ENCODE results near the gene SRBD1.

SRBD1 gene

DNA sequence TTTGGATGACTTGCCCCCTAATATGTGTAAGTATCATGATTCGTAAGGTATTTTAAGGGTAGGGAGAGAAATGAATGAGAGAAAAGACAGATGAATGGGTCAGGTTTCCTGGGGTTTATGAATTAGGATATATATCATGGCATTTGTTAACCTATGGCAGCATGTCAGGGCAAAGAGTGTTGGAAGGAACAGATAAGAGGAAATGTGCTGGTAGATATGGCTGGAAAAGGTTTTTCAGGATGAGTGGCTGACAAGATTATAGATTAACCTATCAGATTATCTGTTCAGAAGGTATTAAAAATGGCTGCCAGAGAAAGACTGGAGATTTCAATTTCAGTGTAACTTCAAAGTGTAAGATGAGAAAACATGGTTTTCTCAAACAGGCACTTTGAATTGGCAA, 67.8 kb downstream of the SRBD1 start:
- no peak for DNase-seq

DNA sequence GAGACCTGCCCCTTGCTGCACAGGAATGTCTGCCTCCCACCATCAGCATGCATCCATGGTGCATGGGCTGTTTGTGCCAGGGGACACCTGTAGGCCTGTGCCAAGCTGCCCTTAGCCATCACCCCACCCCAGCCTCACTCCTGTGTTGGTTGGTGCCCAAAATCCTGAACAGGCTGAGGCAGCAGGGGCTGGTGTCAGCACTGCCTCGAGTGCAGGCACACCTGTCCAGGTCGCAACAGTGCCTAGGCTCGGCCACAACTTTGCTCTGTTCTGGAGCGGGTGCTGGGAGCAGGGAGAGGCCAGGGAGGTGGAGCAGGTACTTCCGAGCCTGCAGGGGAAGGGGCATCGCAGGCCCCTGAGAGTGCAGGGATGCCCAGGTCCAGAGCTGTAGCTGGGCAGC, 69.1 kb downstream of the SRBD1 start:
- DNase-seq, result no peak

GRCh38 chr2:45541450-45541849, 69.6 kb downstream of the SRBD1 start:
- no peak for DNase-seq

- DNase-seq, result no peak
Measured at GRCh38 chr2:45540942-45541341, 70.1 kb downstream of the SRBD1 start.

DNA sequence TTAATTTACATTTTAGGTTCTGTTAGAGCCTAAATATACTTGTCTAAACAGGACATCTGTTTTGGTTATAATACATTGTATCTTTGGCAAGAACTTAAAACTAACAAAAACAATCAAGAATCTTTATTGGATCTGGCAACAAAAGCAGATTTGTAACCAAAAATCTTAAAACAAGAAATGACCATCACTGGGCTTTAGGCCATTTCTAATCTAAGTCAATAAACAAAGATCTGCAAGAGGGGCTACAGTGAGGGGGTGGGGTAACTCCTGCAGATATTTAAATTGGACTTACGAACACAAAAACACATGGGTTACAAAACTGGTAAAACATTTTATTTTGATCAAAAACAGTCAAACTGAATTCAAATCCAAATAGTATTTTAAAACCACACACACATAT, 77.3 kb downstream of the SRBD1 start:
- DNase-seq, result no peak

GRCh38 chr2:45532181-45532580, 78.9 kb downstream of the SRBD1 start:
- no peak for DNase-seq

- DNase-seq, result no peak
Measured at GRCh38 chr2:45524016-45524415, 87.1 kb downstream of the SRBD1 start.

DNA sequence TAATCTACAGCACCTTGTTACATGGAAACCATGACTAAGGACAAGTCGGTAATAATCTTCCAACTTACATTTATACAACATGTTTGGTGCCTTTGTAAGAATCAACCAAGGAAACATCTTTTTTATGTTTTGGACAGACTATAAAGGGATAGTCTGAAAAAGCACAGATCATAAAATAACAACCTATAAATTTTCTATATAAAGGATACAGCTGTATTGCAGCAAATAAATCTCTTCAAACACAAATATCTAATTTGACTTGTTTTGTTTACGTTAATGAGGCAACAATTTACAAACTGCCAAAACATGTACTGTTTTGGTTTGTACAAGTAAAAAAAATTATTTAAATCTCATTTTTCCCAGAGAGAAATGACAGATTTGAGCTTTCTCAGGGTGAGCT, 92.5 kb downstream of the SRBD1 start:
- DNase-seq, result no peak

- no peak for DNase-seq
Measured at GRCh38 chr2:45510701-45511420, 100.2 kb downstream of the SRBD1 start.

- DNase-seq, result no peak
Measured at GRCh38 chr2:45506756-45507155, 104.3 kb downstream of the SRBD1 start.

DNA sequence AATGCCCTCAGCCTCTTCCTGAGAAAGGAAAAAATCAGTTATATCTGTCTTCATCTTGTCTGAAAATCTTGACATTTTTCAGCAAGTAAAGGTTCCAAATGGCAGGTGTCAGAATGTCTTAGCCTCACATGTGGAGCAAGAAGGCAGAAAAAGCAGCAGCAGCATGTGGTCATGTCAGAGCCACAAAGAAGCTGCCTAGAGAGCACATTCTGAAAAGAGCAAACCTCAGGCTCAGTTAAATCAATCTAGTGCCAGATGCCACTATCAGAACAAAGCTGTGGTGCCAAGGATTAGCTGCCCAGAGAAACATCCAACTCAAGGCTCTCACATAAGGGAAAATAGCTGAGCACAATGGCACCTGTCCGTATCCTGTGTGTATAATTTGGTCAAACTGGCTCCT, 105.9 kb downstream of the SRBD1 start:
- DNase-seq, result no peak

GRCh38 chr2:45498661-45499550, 112.2 kb downstream of the SRBD1 start:
- no peak for DNase-seq

DNA sequence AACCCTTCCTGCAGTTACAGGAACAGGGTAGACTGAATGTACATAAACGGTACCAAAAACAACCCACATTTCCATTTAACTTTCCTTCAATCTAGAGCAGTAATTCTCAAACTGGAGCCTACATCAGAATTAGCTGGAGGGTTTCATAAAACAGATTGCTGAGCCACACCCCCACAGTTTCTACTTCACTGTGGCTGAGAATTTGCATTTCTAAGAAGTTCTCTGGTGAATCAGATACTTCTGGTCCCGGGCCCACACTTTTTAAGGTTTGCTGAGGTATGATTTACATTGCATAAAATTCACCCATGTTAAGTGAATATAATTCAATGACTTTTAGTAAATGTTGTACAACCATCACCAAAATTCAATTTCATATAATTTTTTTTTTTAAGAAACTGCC, 113.7 kb downstream of the SRBD1 start:
- DNase-seq, result peak; percentile 61

- DNase-seq, result no peak
Measured at GRCh38 chr2:45496869-45497268, 114.2 kb downstream of the SRBD1 start.

DNA sequence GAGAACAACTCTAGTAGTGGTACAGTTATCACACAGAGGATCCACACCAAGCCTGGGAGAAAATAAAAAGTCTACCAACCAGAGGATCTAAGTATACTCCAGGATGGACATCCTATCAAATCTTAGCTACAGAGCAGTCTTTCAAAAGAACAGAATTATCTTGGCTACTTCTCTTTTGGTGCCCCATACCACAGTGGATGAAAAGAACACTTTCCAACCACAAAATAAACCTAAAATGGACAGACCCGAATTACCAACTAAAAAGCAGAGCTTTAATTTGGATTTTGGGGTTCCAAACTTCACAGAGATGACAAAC, 116.1 kb downstream of the SRBD1 start:
- DNase-seq, result no peak

GRCh38 chr2:45494275-45494977, 116.6 kb downstream of the SRBD1 start:
- peak; percentile 6 for DNase-seq

GRCh38 chr2:45484965-45485364, 126.1 kb downstream of the SRBD1 start:
- no peak for DNase-seq

DNA sequence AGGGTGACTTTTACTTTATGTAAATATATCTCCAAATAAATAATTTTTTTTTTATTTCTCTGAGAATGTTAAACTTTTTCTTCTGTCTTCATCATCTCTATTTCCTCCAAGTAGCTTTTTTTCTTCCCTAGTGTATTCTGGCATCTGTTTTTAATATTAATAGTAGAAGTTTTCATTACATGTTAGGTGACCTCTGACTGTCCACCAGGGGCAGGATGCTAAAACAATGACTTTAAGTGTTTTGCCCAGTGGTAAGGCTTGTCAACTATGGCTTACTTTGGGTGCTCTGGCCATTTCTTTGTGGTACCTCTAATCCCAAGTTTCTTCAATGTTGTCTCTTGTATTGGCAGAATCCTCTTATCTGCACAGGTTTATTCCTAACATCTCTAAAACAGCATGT, 127.1 kb downstream of the SRBD1 start:
- DNase-seq, result no peak

DNA sequence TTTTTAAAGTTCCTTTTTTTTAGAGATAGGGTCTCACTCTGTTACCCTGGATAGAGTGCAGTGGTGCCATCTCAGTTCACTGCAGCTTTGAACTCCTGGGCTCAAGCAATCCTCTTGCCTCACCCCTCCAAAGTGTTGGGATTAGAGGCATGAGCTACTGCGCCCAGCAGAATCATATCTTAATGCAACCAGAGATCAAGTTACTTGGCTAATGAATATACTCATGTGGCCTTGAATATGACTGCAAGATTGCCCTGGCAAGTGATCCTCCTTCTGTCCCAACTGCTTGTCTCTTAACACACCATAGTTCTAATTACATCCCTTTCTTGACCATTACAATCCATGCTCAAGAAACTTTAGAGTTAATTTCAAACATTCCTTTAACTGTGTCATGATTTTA, 133.5 kb downstream of the SRBD1 start:
- DNase-seq, result no peak

GRCh38 chr2:45470531-45470930, 140.5 kb downstream of the SRBD1 start:
- DNase-seq, result no peak

DNA sequence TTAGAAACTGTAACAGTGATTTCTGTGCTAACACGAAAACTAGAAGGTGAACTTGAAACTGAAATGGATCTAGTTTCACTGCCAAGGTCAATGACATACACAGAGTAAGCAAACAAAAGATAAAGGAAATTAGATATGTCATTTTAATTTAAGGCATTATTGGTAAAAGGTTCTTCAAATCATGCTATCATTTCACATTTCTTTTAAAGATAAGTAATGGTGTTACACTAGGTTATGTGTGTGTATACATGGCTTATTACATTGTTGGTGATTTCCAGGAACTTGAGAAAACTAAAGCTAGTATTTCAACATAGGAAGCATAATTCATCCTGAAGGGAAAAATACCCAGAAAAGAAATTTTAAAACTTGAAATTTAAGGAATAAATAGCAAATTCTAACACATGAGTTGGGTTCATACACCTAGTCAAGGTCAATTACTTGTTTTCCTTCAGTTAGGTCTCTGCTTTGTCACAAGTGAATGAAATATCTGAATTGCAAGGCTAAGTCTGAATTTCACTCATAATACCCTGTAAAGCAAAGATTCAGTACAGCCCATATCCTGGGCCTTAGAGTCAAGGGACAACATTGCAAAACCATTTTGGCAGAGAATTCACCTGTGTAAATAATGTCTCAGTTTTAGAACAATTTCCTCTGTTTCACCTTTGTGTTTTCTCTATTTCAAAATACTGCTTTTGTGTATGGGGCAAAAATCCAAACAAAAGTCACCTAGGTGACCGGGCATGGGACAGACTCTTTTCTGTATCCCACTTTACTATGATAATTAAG, 141.6 kb downstream of the SRBD1 start:
- no peak for DNase-seq

- DNase-seq, result no peak
Measured at GRCh38 chr2:45468279-45468678, 142.8 kb downstream of the SRBD1 start.

DNA sequence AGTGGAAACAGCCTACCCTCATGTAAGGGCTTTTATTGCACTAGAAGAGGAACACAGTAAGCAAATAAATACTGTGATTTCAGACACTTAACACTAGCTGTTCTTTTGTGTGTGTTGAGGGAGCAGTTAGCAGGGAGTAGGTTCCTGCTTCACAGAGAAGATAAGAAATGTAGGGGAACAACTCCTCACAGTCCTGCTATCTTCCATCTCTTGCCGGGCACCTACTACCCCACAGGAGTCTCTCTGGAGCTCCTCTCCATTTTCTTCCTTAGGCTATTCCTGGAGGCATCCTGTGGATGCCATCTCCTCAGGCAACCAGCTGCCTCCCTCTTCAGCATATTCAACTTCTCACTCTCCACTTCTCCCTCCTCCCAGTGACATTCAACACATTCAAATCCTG, 145.0 kb downstream of the SRBD1 start:
- DNase-seq, result no peak

Data from stimulated activated CD4-positive, alpha-beta T cell treated with anti-CD3 and anti-CD28 coated beads, Interleukin-4, amount 100 ng/mL, for 24 hours (primary cell).